Measurements from ENCODE around the gene ACTG1.
"Not testable (repeated sequence)": the region's sequence is repeated elsewhere in the genome, so short reads cannot be mapped to it uniquely, and the experiment has no call there.

The ACTG1 gene

GRCh38 chr17:81531998-81532404, 19.4 kb upstream of the ACTG1 start:
- not testable (repeated sequence) for DNase-seq

GRCh38 chr17:81531013-81531412, 18.4 kb upstream of the ACTG1 start:
- DNase-seq, result not testable (repeated sequence)

- DNase-seq, result no peak
Measured at GRCh38 chr17:81529437-81529803, 16.8 kb upstream of the ACTG1 start.

- DNase-seq, result no peak
Measured at GRCh38 chr17:81528651-81529436, 16.2 kb upstream of the ACTG1 start.

GRCh38 chr17:81528384-81528650, 15.7 kb upstream of the ACTG1 start:
- DNase-seq, result no peak

DNA sequence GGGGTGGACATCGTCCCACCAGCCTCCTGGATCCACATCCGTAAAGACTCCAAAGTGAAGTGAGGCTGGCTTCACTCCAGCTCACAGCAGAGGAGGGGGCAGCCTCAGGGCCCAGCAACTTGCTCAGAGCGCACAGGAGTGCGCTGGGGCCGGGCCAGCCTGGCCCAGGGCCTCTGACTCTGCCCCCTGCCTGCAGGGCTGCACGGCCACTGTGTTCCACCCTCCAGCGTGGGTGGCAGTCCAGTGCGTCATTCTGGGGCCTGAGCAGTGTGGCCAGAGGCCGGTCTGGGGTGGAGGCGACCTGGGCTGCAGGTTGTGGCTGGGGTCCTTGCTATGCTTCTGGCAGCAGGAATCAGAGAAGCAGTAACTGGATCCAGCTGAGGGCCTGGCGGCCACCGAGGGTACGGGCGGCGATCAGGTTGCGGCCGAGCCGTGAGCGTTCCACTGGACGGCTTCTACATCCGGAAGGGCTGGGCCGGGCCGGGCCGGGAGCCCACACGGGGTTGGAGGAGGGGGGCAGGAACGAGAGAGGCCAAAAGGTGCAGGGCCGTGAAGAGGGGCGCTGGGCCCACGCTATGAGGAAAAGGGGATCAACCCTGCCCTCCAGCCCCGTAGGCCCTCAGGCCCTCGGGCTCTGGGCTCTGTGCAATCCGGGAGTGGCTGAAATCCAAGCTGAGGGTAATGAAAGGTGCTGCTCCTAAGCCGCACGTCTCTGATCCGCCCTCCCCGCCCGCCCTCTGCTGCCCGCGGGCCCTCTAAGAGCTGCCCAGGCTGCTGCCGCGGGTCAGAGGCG, 15.2 kb upstream of the ACTG1 start, which contains the start of gene FSCN2:
Gene FSCN2 (plus strand): TSS at position 787 of the 793 bp plus-strand sequence. CDS start 155 bp downstream, outside the sequence.
- no peak for DNase-seq

DNA sequence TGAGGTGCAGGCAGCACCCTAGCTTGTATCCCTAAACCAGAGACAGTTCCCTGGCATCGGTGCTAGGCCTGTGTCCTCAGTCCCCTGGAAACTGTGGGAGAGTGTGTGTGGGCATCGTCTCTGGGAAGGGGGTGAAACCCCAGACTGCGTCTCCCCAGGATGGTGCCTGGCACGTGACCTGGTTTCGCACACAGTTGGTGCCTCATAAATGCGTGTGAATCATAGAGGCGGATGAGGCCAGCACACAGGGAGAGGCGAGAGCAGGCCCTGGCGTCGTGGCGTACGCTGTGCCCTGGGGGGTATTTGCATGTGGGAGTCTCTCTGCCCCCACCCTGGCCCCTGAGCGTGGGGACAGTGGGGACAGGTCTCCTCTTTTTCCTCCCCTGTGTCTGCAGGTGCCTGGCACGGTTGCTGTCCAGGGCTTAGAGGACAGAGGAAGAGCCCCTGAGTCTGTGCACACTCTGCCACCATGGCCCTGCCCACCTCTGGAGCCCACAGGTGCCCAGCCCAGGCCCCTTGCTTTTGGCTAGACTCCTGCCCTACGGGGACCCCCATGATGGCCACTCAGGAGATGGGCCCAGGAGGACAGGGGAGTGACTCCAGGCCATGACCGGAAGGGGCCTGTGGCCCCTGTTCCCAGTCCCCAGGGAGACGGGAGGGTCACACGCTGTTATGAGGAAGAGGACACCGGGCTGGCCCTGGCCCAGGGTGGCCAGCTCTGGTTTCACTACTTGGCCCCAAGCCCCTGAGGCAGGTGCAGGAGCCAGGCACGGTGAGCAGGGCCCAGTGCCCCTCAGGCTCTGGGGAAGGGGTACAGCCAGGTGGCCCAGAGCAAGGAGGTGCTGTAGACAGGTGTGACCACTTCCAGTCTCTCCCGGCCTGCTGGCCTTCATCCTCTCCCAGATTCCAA, 14.3 kb upstream of the ACTG1 start:
- no peak for DNase-seq

GRCh38 chr17:81524865-81525159, 12.2 kb upstream of the ACTG1 start:
- no peak for DNase-seq

- DNase-seq, result no peak
Measured at GRCh38 chr17:81524039-81524864, 11.7 kb upstream of the ACTG1 start.

DNA sequence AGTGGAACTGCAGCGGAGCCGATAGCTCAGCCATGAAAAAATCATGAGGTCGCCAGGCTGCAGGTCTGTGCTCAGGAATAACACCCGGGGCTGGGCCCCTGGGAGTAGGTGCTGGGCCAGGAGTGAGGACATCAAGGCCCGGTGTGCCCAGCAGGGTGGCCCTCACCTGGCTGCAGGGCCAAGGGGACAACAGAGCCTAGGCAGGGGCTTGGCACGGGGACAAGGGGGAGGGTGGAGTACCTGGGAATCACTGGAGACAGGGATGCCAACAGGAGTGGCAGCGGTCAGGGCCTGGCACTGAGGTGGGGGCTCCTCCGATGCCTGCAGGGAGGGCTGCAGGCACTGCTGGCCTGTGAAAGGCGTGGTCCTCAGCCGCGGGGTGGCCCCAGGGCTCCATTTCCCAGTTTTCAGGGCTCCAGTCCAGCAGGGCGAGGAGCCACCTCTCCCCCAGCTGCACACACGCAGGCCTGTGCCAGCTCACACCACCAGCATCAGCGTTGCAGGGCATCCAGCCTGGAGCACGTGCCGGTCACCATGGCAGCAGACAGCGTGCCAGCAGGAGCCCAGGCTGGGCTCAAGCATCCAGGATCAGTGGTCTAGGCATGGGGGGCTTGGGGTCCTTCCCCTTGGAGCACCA, 10.9 kb upstream of the ACTG1 start:
- DNase-seq, result no peak

DNA sequence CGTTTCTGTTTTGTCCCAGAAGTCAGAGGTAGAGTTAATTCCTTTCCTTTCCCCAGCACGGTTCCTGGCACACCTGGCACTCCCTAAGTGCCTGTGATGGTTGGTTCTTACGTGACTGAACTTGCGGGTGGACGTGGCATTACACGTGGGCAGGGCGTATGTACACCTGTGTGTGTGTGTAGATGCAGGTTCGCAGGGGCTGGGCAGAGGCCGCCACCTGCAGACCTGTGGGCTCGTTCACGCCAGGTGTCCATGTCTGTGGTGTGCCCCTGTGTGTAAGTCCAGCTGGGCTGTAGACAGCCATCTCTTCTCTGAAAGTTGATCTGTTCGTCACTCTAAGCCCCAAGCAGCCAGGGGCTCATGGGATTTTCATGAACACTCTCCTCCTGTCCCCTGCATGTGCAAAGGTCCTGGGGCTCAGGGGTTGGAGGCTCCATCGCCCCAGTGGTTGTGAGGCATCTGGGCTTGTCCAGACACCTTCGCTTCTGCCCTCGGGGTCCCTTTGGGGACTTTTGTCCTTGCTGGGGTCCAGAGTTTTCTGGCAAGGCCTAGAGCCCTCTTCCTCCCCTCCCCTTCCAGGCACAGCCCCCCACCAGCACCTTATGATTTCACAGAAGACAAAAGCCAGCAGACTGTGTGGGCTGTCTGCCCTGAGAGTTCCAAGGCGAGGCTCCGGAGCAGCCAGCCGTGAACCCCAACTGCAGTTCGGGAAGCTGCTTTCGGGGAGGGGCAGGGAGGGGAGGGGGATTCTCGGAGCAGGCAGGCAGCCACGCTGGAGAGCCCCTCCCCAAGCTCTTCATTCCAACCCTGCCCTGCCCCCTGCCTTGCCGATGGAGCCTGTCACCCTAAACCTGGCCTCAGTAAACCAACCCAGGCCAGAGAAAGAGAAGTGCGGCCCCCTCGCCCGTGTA, 10.1 kb upstream of the ACTG1 start:
- DNase-seq, result no peak

DNA sequence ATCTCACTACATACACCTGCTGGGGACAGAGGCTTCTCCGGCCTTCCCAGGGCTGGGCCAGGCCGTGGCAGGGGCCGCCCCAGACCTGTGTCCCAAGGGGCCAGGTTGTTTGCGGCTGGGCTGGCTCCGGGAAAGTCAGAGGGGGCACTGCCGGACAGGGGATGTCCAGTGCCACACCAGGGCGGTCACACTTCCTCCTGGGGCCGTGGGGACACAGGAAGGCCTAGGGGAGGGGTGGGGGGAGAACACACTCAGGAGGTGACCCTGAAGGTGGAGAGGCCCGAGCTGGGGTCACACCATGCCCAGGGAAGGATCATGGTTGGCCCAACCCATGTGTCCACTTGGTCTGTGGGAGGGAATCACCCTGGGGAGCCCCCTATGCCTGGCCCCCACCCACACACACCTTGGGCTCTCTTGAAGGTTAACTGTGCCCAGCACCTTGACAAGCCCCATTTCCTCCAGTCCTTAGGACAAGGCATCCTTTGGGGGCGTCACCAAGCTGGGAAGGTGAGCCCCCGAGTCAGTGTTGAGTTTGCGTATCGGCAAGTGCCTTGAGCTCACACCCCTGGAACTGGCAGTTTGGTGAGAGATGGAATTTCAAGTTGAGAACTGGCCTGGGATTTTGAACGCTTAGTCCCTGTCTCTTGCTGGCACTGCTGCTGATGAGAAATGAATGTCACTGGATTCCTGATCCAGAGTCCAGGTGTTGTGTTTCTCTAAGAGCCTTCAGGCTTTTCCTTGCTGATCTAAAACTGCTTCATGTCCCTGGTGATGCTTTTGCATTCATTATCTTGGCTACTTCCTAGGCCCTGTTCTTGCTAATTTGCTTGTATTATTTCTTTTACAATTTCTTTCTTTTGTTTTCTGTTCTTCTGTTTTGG, 7.7 kb upstream of the ACTG1 start:
- no peak for DNase-seq

DNA sequence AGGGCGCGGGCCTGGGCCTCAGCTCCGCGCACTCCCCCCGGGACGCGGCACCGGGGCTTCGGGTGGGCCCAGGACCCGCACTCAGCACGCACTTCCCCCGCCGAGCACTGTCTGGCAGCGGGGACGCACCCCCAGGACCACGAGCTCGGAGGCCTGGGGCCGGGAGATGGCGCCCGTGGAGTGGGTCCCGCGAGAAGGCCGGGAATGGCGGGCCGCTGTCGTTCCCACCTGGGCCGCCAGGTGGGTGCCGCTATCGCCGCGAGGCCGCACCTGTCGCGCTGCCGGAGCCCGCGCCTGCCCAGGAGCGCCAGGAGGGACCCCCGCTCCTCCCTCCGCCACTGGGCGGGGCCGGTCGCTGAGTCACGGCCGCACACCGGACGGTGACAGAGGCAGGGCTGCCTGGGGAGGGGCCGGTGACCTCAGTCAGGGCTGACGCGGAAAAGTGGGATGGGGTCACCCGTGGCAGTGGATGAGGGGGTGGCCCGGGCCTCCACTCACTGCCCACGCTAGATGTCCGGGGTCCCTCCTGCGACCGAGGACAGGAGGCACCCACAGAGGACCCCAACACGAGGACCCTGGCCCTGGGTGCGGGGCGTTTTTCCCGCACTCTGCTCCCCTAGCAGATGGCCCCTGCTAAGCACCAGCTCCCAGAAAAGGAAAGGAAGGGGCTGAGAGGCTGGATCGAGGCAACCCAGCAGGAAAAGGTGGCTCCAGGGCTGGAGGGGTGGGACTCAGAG, 6.9 kb upstream of the ACTG1 start:
- peak; percentile 54 for DNase-seq

GRCh38 chr17:81518785-81519283, 6.2 kb upstream of the ACTG1 start:
- DNase-seq, result no peak

DNA sequence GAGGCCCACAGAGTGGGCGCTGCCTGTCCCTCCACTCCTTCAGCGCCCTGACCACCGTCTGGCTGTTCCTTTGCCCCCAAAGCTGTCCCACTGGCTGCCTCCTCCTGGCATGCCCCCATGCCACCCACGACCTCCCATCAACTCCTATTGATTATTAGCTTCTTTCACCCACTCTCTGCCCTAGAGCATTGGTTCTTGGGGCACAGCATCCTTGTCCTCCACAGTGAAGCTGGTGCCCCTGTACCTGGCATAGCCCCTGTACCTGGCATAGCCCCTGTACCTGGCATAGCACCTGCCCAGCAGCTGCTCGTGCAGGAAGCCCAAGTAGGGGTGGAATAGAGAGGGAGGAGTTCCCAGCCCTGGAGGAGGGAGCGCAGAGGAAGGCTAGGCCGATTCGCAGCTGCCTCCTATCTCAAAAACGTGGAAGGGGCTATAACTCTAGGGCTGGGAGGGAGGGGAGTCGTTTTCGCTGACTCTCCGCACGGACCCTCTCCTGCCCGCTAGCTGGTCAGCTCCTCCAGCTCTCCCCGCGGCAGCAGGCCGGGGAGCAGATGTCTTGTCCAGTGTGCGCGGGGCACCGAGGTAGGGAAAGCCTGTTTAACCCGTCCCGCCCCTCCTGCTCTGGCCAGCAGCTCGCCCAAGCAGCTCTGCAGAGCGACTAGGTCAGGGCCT, 5.7 kb upstream of the ACTG1 start:
- no peak for DNase-seq

- DNase-seq, result no peak
Measured at GRCh38 chr17:81517339-81518112, 4.9 kb upstream of the ACTG1 start.

DNA sequence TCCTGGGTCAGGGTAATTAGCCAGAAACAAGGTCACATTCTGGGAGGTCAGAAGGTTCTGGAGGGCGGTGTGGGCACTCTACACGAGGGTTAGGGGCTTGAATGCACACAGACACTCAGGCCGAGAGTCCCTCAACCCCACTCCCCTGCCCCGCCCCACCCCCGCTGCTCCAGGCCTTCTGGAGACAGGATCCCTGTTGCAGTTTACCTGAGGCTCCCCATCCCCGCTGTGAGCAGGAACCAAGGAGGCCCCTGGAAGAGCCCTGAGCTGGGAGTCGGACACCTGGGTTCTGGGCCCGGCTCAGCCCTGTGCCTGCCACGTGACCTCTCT, 4.4 kb upstream of the ACTG1 start:
- no peak for DNase-seq

- no peak for DNase-seq
Measured at GRCh38 chr17:81516439-81516838, 3.8 kb upstream of the ACTG1 start.

Measured in activated gamma-delta T cell (primary cell).